ENCODE measurements around the gene CFAP73. TPM values are rescaled to one million over a fixed set of nuclear protein-coding genes. Genes with fewer than 3 reads are reported as not detected.

Gene CFAP73
- total and polyA plus RNA-seq, 10 donors = 0.64 to 0.71 (median 0.70) TPM; not detected in 7

DNA sequence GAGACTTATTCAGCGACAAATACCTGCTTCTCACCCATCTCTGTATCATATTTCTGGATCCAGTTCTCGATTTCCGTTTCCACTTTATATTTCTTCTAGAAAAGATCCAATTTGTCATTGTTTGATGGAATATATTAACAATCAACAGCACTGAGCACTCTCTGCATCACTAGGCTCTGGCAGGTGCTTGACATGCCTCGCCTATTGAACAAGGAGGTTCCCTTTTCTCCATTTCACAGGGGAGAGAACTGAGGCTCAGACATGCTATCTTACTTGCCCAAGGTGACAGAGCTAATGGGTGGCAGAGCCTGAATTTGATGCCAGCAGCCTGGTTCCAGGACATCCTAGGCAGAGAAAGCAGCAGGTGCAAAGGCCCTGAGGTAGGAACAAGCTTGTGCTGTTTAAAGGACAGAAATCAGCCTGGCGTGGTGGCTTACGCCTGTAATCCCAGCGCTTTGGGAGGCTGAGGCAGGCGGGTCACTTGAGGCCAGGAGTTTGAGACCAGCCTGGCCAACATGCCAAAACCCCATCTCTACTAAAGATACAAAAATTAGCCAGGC lies 48.1 kb downstream of the CFAP73 start:
- DNase-seq = no peak
- WGBS, 5 donors = 90 to 95% (median 94%) methylated on average over 6 to 8 of the region's 8 CpGs
- TF ChIP-seq POLR2AphosphoS5 (IDR thresholded peaks at IDR 0.05) (no peak), POLR2A (IDR thresholded peaks at IDR 0.05) (no peak)
- TF ChIP-seq, protein P1, sequence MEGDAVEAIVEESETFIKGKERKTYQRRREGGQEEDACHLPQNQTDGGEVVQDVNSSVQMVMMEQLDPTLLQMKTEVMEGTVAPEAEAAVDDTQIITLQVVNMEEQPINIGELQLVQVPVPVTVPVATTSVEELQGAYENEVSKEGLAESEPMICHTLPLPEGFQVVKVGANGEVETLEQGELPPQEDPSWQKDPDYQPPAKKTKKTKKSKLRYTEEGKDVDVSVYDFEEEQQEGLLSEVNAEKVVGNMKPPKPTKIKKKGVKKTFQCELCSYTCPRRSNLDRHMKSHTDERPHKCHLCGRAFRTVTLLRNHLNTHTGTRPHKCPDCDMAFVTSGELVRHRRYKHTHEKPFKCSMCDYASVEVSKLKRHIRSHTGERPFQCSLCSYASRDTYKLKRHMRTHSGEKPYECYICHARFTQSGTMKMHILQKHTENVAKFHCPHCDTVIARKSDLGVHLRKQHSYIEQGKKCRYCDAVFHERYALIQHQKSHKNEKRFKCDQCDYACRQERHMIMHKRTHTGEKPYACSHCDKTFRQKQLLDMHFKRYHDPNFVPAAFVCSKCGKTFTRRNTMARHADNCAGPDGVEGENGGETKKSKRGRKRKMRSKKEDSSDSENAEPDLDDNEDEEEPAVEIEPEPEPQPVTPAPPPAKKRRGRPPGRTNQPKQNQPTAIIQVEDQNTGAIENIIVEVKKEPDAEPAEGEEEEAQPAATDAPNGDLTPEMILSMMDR (IDR thresholded peaks at IDR 0.05 in 8 of 11, conservative IDR thresholded peaks at IDR 0.05 in 3 of 11) = no peak
- H3K9me3 ChIP-seq = no peaks in the 10 kb centered on the region
- H3K4me3 ChIP-seq = no peak overlapping the region
- no peaks in the 10 kb centered on the region for H3K27me3 ChIP-seq (replicated peaks in 1 of 7)
- intact Hi-C loops (cut with DNase I; ENCODE audit: low total_unique reads) = no loop called here
- peaks cover 0 to 6% (median 0%) of the 10 kb centered on the region in 6 donors for H3K36me3 ChIP-seq
- H3K4me1 ChIP-seq = peaks cover 5 to 57% (median 14%) of the 10 kb centered on the region in 6 donors
- no peak overlapping the region for H3K27ac ChIP-seq

DNA sequence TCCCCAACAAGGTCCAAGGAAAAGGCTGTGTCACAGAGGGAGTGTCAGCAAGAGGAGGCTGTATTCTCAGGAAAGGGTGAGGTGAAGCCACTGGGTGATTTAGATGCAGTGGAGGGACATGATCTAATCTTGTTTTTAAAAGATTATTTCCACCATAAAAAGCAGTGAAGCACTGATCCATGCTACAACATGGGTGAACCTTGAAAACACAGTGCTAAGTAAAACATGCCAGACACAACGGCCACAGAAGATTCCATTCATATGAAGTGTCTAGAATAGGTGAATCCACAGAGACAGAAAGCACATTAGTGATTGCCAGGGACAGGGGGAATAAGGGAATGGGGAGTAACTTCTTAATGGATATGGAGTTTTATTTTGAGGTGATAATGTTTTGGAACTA lies 48.8 kb downstream of the CFAP73 start:
- Histone ChIP-seq H3K4me3 (no peak overlapping the region), H3K27me3 (replicated peaks in 1 of 7) (no peaks in the 10 kb centered on the region), H3K4me1 (peaks cover 5 to 64% (median 14%) of the 10 kb centered on the region in 6 donors), H3K9me3 (no peaks in the 10 kb centered on the region), H3K36me3 (no peaks in the 10 kb centered on the region), H3K27ac (no peak overlapping the region)
- intact Hi-C loops (cut with DNase I; ENCODE audit: low total_unique reads) = no loop called here
- TF ChIP-seq POLR2A (IDR thresholded peaks at IDR 0.05) = no peak
- 65 to 91% (median 84%) methylated on average over 1 of the region's 1 CpG for WGBS, 5 donors
- no peak for DNase-seq

DNA sequence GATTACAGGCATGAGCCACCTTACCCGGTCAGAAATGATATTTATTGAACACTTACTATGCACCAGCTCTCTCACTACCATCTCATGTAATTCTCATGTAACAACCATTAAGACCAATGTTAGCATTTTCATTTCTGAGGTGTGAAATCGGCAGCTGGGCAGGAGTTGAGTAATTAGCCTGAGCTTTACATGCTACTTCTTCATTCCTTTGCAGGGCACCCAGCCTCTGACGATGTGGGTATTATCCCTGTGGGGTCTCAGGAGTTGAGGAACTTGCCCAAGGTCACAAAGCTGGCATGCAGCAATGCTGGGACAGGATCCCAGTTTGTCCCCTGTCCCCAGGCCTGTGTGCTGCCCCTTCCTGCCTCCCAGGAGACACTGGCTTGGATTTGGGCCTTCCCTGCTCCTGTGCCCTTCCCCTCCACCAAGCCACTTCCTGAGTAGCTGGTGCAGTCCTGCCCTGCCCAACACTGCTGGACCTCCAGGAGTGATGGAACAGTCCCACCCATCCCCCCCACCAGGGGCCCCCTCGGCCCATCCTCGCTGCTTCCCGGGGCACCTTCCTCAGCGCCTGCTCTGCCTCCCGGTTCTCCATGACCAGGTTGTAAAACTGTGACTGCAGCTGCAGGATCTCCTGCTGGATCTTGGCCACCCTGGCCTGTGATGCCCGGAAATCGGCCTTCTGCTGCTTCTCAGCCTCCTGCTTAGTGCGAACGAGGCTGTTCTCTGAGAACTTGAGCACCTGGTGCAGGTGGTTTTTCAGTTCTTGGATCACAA lies 50.7 kb downstream of the CFAP73 start:
- Histone ChIP-seq H3K27ac (no peak overlapping the region), H3K4me1 (peaks cover 0 to 71% (median 20%) of the 10 kb centered on the region in 6 donors), H3K36me3 (no peaks in the 10 kb centered on the region), H3K4me3 (no peak overlapping the region), H3K27me3 (replicated peaks in 1 of 7) (no peaks in the 10 kb centered on the region), H3K9me3 (no peaks in the 10 kb centered on the region)
- intact Hi-C loops (cut with DNase I; ENCODE audit: low total_unique reads) = no loop called here
- DNase-seq = no peak
- TF ChIP-seq, protein P1 (IDR thresholded peaks at IDR 0.05 in 8 of 11, conservative IDR thresholded peaks at IDR 0.05 in 3 of 11) = no peak
- TF ChIP-seq POLR2AphosphoS5 (IDR thresholded peaks at IDR 0.05) (no peak), POLR2A (IDR thresholded peaks at IDR 0.05) (no peak)
- 83 to 93% (median 85%) methylated on average over 12 of the region's 12 CpGs for whole genome bisulfite sequencing, 5 donors

DNA sequence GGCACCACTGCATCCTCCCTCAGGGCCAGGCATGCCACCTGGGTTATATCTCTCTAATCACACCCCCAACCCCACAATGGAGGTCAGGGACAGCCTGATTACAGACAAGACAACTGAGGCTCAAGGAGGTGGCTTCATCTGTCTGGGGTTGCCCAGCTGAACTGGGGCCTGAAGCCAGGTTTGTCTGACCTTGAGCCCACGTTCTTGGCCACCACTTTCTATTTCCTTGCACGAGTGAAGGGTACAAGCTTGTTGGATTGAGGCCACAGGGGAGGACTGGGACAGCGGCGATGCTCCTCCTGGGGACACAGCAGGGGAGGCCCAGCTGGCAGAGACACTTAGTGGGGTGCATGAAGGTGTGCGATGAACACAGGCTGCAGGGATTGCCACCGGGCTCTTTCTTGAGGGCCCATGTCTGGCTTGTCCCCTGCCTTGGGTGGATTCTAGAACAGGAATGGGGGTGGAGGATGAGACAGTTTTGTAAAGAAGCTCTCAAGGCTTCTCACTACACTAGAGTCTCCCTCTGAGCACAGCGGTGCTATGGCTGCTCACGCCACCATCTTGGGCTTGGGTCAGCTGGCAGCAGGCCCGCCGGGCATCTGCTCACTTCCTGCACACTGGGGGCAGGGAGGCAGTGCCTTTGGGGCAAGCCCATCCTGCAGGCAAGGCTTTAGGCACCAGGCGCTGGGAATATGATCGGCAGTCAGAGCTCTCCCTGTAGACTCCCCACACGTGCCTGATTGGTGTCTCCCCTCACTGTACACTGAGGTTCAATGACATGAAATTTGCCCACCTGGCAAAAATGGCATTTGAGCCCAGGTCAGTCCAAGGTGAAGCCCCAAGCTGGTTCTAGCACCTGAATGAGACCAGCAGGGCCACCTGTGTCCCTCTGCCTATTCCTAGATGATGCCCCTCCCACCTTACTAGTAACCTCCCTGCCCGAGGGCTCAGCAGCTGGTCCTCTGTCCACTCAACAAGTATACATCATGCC lies 52.0 kb downstream of the CFAP73 start:
- Histone ChIP-seq H3K27me3 (replicated peaks in 1 of 7) (no peaks in the 10 kb centered on the region), H3K4me3 (no peak overlapping the region), H3K36me3 (no peaks in the 10 kb centered on the region), H3K9me3 (no peaks in the 10 kb centered on the region), H3K4me1 (peaks cover 0 to 82% (median 24%) of the 10 kb centered on the region in 6 donors), H3K27ac (no peak overlapping the region)
- no peak for TF ChIP-seq POLR2A (IDR thresholded peaks at IDR 0.05)
- TF ChIP-seq, protein P1 (IDR thresholded peaks at IDR 0.05 in 8 of 11, conservative IDR thresholded peaks at IDR 0.05 in 3 of 11) = no peak
- peak in 1 of 3 donors; percentile 12 for TF ChIP-seq POLR2AphosphoS5 (IDR thresholded peaks at IDR 0.05)
- intact Hi-C loops (cut with DNase I; ENCODE audit: low total_unique reads) = no loop called here
- WGBS, 5 donors = 80 to 90% (median 86%) methylated on average over 10 to 14 of the region's 14 CpGs
- no peak for DNase-seq
